SK-N-SH treated with all-trans-retinoic acid at 6 μM for 48 hours (cell line): Measurements from ENCODE around the gene IGSF9.

Experiments used
- ESRRG ChIP-seq: fragments of 250-450 bp; sonication (Bioruptor Pico); IDR thresholded peaks from 2 replicates; pipeline ENCODE4 v1.6.1; 2021; ENCODE audit warnings: mild to moderate bottlenecking
- PPARA ChIP-seq: fragments of 250-450 bp; sonication (Bioruptor Pico); IDR thresholded peaks from 2 replicates; pipeline ENCODE4 v1.5.0; 2020; ENCODE audit warnings: mild to moderate bottlenecking, borderline replicate concordance
- ZFP30 ChIP-seq: fragments of 450-650 bp; formaldehyde crosslinking; IDR thresholded peaks from 2 replicates; pipeline ENCODE4 v1.5.0; 2022; ENCODE audit warnings: mild to moderate bottlenecking, moderate library complexity
- ZNF8 ChIP-seq: fragments of 450-650 bp; formaldehyde crosslinking; IDR thresholded peaks from 2 replicates; pipeline ENCODE4 v1.5.0; 2020; ENCODE audit warnings: mild to moderate bottlenecking, moderate library complexity

GRCh38 chr1:159924791-159925718, 20.4 kb downstream of the IGSF9 start, which contains the start of gene TAGLN2:
- TF ChIP-seq ESRRG (CRISPR knock-in tag): no peak
- no peak for TF ChIP-seq PPARA (CRISPR knock-in tag)
- no peak for TF ChIP-seq ZFP30 (CRISPR knock-in tag)
- TF ChIP-seq ZNF8 (CRISPR knock-in tag): no peak
